ENCODE data around the gene CASZ1.
A peak's percentile ranks its signal among the peaks of the same experiment; 100 is the strongest.

Gene CASZ1

DNA sequence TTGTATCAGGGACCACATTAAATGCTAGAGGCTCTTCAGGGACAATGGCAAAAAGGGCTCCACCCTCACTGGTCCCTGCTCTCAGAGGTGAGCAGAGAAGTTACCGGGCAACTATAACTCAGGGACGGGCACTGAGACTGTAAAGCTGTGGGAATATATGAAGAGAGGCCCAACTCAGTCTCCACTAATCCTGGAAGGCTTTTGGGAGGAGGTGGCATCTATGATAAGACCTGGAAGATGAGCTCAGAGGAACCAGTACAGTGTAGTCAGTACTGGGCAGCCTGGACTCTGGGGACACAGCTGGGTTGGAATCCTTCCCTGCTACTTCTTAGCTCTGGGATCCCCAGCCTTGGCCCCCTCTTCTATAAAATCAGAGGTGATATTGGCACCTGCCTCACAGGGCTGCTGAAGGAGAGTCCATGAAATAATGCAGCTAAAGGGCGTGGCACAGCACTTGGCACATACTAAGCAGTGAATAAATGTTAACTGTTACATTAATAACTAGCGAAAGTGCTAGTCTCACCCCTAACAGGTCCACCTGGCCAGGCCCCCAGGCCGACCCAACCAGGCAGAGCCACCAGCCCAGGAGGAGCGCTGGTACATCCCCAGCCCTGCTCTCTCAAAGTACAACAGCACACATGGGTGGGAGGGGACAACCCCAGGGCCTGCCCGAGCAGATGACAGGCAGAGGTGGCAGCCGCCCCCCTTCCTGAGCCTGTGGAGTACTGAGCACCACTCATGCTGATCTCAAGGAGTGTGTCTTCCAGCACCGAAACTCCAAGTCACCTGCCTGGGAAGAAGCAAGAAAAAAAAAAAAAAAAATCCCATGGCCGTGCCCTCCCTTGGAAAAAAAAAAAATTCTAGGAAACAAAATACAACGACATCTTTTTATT, 62.7 kb downstream of the CASZ1 start:
- no peaks in the 10 kb centered on the region for H3K4me1 ChIP-seq (ENCODE audit: insufficient read depth, low read length)
- no peaks in the 10 kb centered on the region for H3K36me3 ChIP-seq (ENCODE audit: insufficient read depth, low read length)
- no peaks in the 10 kb centered on the region for H3K79me2 ChIP-seq (ENCODE audit: insufficient read depth, low read length)
- H3K27me3 ChIP-seq (ENCODE audit: insufficient read depth, low read length, poor library complexity): peaks cover 4% of the 10 kb centered on the region
- no peak overlapping the region for H3K4me2 ChIP-seq (ENCODE audit: insufficient read depth, low read length)
- no peak for TF ChIP-seq EZH2 (IDR thresholded peaks at IDR 0.05; ENCODE audit: borderline replicate concordance, low read depth, low read length, severe bottlenecking)
- TF ChIP-seq, protein P1, sequence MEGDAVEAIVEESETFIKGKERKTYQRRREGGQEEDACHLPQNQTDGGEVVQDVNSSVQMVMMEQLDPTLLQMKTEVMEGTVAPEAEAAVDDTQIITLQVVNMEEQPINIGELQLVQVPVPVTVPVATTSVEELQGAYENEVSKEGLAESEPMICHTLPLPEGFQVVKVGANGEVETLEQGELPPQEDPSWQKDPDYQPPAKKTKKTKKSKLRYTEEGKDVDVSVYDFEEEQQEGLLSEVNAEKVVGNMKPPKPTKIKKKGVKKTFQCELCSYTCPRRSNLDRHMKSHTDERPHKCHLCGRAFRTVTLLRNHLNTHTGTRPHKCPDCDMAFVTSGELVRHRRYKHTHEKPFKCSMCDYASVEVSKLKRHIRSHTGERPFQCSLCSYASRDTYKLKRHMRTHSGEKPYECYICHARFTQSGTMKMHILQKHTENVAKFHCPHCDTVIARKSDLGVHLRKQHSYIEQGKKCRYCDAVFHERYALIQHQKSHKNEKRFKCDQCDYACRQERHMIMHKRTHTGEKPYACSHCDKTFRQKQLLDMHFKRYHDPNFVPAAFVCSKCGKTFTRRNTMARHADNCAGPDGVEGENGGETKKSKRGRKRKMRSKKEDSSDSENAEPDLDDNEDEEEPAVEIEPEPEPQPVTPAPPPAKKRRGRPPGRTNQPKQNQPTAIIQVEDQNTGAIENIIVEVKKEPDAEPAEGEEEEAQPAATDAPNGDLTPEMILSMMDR (IDR thresholded peaks at IDR 0.05; ENCODE audit: borderline replicate concordance, extremely low read depth, low read length, poor library complexity, severe bottlenecking): no peak
- no peak overlapping the region for H3K4me3 ChIP-seq (ENCODE audit: low read depth in 1 of 2, low read length in 2 of 2)
- no peaks in the 10 kb centered on the region for H4K20me1 ChIP-seq (ENCODE audit: insufficient read depth, low read length)
- H3K9me3 ChIP-seq (ENCODE audit: insufficient read depth, low read length, severe bottlenecking): no peaks in the 10 kb centered on the region
- DNase-seq (no peak), ATAC-seq (ENCODE audit: insufficient read depth, low read depth) (peak; percentile 40; the same call in 1 of the 3 replicates)
- no peak overlapping the region for H2AFZ ChIP-seq (ENCODE audit: low read depth, low read length)
- H3K27ac ChIP-seq (ENCODE audit: low read length): no peak overlapping the region
- H3K9ac ChIP-seq (ENCODE audit: low read depth, low read length): no peak overlapping the region

DNA sequence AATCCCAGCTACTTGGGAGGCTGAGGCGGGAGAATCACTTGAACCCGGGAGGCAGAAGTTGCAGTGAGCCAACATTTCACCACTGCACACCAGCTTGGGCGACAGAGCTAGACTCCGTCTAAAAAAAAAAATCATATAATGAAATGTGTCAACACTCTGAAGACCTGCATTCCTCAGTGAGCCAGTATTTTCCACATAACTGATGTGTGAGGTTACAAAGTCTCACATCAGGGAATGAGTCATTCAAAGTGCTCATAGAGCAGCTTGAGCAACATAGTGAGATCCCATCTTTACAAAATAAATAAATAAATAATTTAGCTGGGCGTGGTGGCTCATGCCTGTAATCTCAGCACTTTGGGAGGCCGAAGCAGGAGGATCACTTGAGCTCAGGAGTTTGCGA, 65.5 kb downstream of the CASZ1 start:
- no peak for ATAC-seq (ENCODE audit: insufficient read depth, low read depth)
- TF ChIP-seq, protein P1 (IDR thresholded peaks at IDR 0.05; ENCODE audit: borderline replicate concordance, extremely low read depth, low read length, poor library complexity, severe bottlenecking): no peak
- TF ChIP-seq EZH2 (IDR thresholded peaks at IDR 0.05; ENCODE audit: borderline replicate concordance, low read depth, low read length, severe bottlenecking): no peak
- DNase-seq: no peak
- Histone ChIP-seq H3K4me2 (ENCODE audit: insufficient read depth, low read length) (no peak overlapping the region), H3K27me3 (ENCODE audit: insufficient read depth, low read length, poor library complexity) (peaks cover 4% of the 10 kb centered on the region), H3K4me3 (ENCODE audit: low read depth in 1 of 2, low read length in 2 of 2) (no peak overlapping the region), H3K4me1 (ENCODE audit: insufficient read depth, low read length) (no peaks in the 10 kb centered on the region), H3K36me3 (ENCODE audit: insufficient read depth, low read length) (no peaks in the 10 kb centered on the region), H3K27ac (ENCODE audit: low read length) (no peak overlapping the region), H3K9ac (ENCODE audit: low read depth, low read length) (no peak overlapping the region), H2AFZ (ENCODE audit: low read depth, low read length) (no peak overlapping the region), H3K79me2 (ENCODE audit: insufficient read depth, low read length) (no peaks in the 10 kb centered on the region), H4K20me1 (ENCODE audit: insufficient read depth, low read length) (0 out of 2 replicates have a peak, but pooled peaks cover 6% of the 10 kb centered on the region), H3K9me3 (ENCODE audit: insufficient read depth, low read length, severe bottlenecking) (no peaks in the 10 kb centered on the region)

DNA sequence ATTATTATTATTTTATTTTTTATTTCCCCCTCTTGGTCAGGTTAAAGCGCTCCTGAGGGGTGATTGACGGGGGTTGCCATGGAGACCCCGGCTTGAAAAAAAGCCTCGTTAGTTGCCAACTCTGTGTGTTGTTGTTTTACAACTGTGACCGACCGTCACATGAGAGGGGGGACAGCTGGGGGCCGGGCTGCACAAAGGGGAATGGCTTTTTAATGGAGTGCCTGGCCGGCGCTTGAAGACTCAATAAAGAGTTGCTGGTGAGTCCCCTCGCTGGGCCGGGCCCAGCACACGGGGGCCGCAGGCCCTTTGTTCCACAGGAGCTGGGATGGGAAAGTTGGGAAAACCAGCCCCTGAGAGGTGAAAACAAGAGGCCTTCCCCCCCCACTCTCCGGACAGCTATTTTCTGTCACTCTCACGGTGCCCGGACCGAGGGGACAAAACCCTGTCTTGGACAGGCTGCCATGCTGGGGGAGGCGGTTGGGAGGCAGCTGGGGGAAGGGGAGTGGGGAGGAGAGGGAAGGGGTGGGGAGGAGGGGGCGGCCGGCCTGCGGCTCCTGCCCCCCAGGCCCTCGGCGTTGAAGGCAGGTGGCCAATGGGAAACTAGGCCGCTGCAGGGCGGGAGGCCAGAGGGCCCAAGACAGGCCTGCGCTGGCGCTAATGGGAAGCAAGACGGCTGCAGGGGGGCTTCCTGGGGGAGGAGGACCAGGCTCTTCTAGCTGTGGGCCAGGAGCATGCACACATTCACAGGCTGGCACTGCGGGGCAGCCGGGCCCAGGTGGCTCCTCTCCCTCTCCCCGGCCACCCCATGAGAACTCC, 67.6 kb downstream of the CASZ1 start:
- H4K20me1 ChIP-seq (ENCODE audit: insufficient read depth, low read length): 0 out of 2 replicates have a peak, but pooled peaks cover 6% of the 10 kb centered on the region

More for the DNA sequence above, 67.6 kb downstream of the CASZ1 start:
- ATAC-seq (ENCODE audit: insufficient read depth, low read depth) (no peak), DNase-seq (no peak)
- no peak overlapping the region for H3K27ac ChIP-seq (ENCODE audit: low read length)
- no peak overlapping the region for H2AFZ ChIP-seq (ENCODE audit: low read depth, low read length)
- H3K79me2 ChIP-seq (ENCODE audit: insufficient read depth, low read length): no peaks in the 10 kb centered on the region
- H3K4me2 ChIP-seq (ENCODE audit: insufficient read depth, low read length): no peak overlapping the region
- H3K4me3 ChIP-seq (ENCODE audit: low read depth in 1 of 2, low read length in 2 of 2): no peak overlapping the region
- no peaks in the 10 kb centered on the region for H3K9me3 ChIP-seq (ENCODE audit: insufficient read depth, low read length, severe bottlenecking)
- peaks cover 4% of the 10 kb centered on the region for H3K27me3 ChIP-seq (ENCODE audit: insufficient read depth, low read length, poor library complexity)
- no peak for TF ChIP-seq EZH2 (IDR thresholded peaks at IDR 0.05; ENCODE audit: borderline replicate concordance, low read depth, low read length, severe bottlenecking)
- TF ChIP-seq, protein P1 (IDR thresholded peaks at IDR 0.05; ENCODE audit: borderline replicate concordance, extremely low read depth, low read length, poor library complexity, severe bottlenecking): no peak
- H3K36me3 ChIP-seq (ENCODE audit: insufficient read depth, low read length): no peaks in the 10 kb centered on the region
- no peaks in the 10 kb centered on the region for H3K4me1 ChIP-seq (ENCODE audit: insufficient read depth, low read length)
- no peak overlapping the region for H3K9ac ChIP-seq (ENCODE audit: low read depth, low read length)

Data from DND-41 (cell line).